OCI-LY3 (cell line): ENCODE data around the gene APLP1.
"Not testable (repeated sequence)": the region's sequence is repeated elsewhere in the genome, so short reads cannot be mapped to it uniquely, and the experiment has no call there.

ENCODE experiments used
- EZH2phosphoT487 ChIP-seq: fragments of 200-600 bp; shearing (Covaris generic); IDR thresholded peaks from 2 replicates; pipeline ENCODE4 v1.6.1; 2018; ENCODE audit warnings: antibody characterized with exemption, mixed run types, low read depth
- TF ChIP-seq, protein P1 (sequence below): fragments of 200-600, 300-600 bp; sonication (generic); IDR thresholded peaks from 2 replicates; pipeline ENCODE4 v1.5.1; 2014; ENCODE audit warnings: antibody characterized with exemption, low read length, low read depth

GRCh38 chr19:35891819-35892218 is 23.4 kb downstream of the APLP1 start:
- TF ChIP-seq, protein P1, sequence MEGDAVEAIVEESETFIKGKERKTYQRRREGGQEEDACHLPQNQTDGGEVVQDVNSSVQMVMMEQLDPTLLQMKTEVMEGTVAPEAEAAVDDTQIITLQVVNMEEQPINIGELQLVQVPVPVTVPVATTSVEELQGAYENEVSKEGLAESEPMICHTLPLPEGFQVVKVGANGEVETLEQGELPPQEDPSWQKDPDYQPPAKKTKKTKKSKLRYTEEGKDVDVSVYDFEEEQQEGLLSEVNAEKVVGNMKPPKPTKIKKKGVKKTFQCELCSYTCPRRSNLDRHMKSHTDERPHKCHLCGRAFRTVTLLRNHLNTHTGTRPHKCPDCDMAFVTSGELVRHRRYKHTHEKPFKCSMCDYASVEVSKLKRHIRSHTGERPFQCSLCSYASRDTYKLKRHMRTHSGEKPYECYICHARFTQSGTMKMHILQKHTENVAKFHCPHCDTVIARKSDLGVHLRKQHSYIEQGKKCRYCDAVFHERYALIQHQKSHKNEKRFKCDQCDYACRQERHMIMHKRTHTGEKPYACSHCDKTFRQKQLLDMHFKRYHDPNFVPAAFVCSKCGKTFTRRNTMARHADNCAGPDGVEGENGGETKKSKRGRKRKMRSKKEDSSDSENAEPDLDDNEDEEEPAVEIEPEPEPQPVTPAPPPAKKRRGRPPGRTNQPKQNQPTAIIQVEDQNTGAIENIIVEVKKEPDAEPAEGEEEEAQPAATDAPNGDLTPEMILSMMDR: not testable (repeated sequence)
- TF ChIP-seq EZH2phosphoT487: not testable (repeated sequence)
